ENCODE data around the gene NLRP14. TPM values are rescaled to one million over a fixed set of nuclear protein-coding genes. Genes with fewer than 3 reads are reported as not detected.

The NLRP14 gene
- total RNA-seq, 1 donor from 2014 or later: 0.24 TPM

DNA sequence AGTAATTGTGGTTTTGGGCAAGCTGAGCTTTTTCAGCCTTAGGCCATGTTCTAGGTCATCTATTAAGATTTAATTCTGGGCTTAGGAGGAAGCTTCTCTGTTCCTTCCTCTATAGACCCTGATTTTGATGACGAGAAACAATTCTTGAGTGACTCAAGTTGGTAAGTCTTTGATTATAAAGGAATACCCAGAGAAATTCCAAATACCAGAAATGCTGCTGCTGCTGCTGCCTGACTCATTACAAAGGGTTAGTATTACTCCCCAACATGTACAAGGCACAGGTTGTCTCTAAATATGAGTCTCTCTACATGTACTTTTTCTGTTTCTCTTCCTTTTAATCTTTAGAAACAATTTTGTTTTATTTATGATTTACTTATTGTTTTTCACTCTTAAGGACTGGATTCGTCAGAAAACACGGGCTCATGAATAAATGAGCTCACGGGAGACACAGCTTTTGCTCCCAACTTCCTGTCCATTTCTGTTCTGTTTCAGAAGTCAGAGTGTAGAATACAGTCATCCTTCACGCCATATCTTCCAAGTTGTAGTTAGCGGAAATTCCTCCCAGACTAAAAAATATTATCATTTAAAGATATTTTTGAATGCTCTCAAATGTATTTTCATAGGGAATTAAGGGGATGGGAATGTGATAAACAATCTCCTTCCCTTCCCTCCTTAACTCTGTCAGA lies 36.7 kb downstream of the NLRP14 start:
- Mint-ChIP-seq H3K4me3 (no peak overlapping the region), H3K27me3 (no peaks in the 10 kb centered on the region), H3K9me3 (no peaks in the 10 kb centered on the region), H3K36me3 (no peaks in the 10 kb centered on the region), H3K27ac (no peak overlapping the region), H3K4me1 (ENCODE audit: unreplicated experiment) (no peaks in the 10 kb centered on the region)
- no peak for DNase-seq (ENCODE audit: extremely low spot score, unreplicated experiment)
- no peak for TF ChIP-seq CTCF (conservative IDR thresholded peaks at IDR 0.05)

DNA sequence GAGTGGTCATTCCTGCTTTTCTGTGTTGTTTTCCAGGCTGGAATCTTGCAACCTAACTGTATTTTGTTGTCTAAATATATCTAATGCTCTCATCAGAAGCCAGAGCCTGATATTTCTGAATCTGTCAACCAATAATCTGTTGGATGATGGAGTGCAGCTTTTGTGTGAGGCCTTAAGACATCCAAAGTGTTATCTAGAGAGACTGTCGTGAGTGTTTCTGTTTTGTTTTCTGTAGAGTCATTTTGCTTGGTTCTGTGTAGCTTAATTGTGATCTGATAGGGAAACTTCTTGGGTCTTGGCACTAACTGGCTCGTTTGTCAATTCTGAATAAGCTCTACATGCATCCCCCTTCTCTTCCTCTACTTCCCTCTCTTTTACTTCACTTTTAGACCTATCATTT lies 37.4 kb downstream of the NLRP14 start:
- no peaks in the 10 kb centered on the region for H3K9me3 Mint-ChIP-seq
- H3K27me3 Mint-ChIP-seq: no peaks in the 10 kb centered on the region
- no peak for DNase-seq (ENCODE audit: extremely low spot score, unreplicated experiment)
- no peak overlapping the region for H3K27ac Mint-ChIP-seq
- TF ChIP-seq CTCF (conservative IDR thresholded peaks at IDR 0.05): no peak
- H3K4me3 Mint-ChIP-seq: no peak overlapping the region
- no peaks in the 10 kb centered on the region for H3K36me3 Mint-ChIP-seq
- no peaks in the 10 kb centered on the region for H3K4me1 Mint-ChIP-seq (ENCODE audit: unreplicated experiment)

GRCh38 chr11:7060868-7061267 lies 40.6 kb downstream of the NLRP14 start:
- TF ChIP-seq CTCF (conservative IDR thresholded peaks at IDR 0.05): no peak
- no peak for DNase-seq (ENCODE audit: extremely low spot score, unreplicated experiment)
- H3K27ac Mint-ChIP-seq: no peak overlapping the region
- no peaks in the 10 kb centered on the region for H3K36me3 Mint-ChIP-seq
- no peaks in the 10 kb centered on the region for H3K9me3 Mint-ChIP-seq
- no peaks in the 10 kb centered on the region for H3K4me1 Mint-ChIP-seq (ENCODE audit: unreplicated experiment)
- no peaks in the 10 kb centered on the region for H3K27me3 Mint-ChIP-seq
- no peak overlapping the region for H3K4me3 Mint-ChIP-seq

- no peak overlapping the region for H3K27ac Mint-ChIP-seq
- H3K4me3 Mint-ChIP-seq: no peak overlapping the region
- no peaks in the 10 kb centered on the region for H3K9me3 Mint-ChIP-seq
- no peak for DNase-seq (ENCODE audit: extremely low spot score, unreplicated experiment)
- H3K4me1 Mint-ChIP-seq (ENCODE audit: unreplicated experiment): no peaks in the 10 kb centered on the region
- H3K27me3 Mint-ChIP-seq: peaks cover 5% of the 10 kb centered on the region
- H3K36me3 Mint-ChIP-seq: no peaks in the 10 kb centered on the region
- TF ChIP-seq CTCF (conservative IDR thresholded peaks at IDR 0.05): no peak
These were observed 42.3 kb downstream of the NLRP14 start for GRCh38 chr11:7062534-7062933.

DNA sequence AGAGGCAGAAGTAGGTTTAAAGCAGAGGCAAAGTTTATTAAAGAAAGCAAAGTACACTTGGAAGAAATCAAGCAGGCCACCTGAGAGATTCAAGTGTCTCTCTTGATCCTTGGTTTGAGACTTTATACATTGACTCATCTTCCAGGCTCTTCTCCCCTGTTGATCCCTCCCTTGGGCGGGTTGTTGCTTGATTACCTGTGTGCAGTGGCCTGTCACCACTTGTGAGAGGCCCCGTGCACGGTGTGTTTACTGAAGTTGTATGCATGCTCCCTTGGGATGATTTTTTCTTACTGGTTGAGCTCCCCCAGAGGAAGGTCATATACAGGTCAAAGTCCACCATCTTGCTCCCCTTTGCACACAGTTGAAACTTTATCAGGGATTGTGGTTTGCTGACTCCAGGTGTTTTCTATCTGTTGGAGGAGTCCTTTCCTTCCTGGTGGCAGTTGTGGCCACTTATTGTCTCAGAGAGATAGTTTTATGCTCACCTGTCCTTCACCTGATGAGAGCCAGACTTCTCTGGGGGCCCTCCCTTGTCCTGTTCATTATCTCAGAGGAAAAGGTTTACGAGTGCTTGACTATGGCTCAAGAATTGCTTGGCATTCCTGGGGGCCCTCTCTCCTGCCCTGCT lies 52.2 kb downstream of the NLRP14 start:
- H3K27ac Mint-ChIP-seq: no peak overlapping the region
- H3K9me3 Mint-ChIP-seq: no peaks in the 10 kb centered on the region
- no peak for DNase-seq (ENCODE audit: extremely low spot score, unreplicated experiment)
- H3K4me1 Mint-ChIP-seq (ENCODE audit: unreplicated experiment): no peaks in the 10 kb centered on the region
- no peak overlapping the region for H3K4me3 Mint-ChIP-seq
- no peak for TF ChIP-seq CTCF (conservative IDR thresholded peaks at IDR 0.05)
- H3K27me3 Mint-ChIP-seq: peaks cover 1% of the 10 kb centered on the region
- no peaks in the 10 kb centered on the region for H3K36me3 Mint-ChIP-seq
